Pancreas (tissue), 10 donors: ENCODE results near the gene REEP6. TPM values are rescaled to one million over a fixed set of nuclear protein-coding genes. Genes with fewer than 3 reads are reported as not detected.
A peak's percentile ranks its signal among the peaks of the same experiment; 100 is the strongest.

Experiments
- ATAC-seq, 4 donors: fragments of 200-7000 bp; cut with Tn5 transposase; one replicate each; pipeline versions ENCODE4 v1.8.0 to v1.9.1; 2020; ENCODE audit warnings: mild to moderate bottlenecking in 4 of 4, moderate library complexity in 4 of 4
- DNase-seq, 6 donors: peaks; one replicate each; pipeline ENCODE4 v3.0.0-alpha.2; 2020
- FAIRE-seq: peaks from 2 replicates; lab custom pipeline; 2012; peaks lifted over from hg19 to GRCh38; lab: Jason Lieb, UNC
- H3K27ac ChIP-seq, 4 donors: fragments of 200-600 bp; sonication (generic); 1 replicate in 3 of 4; 2 replicates in 1 of 4; pipeline versions ENCODE4 v1.5.0 to v1.8.0; 2020
- H3K27me3 ChIP-seq, 4 donors: fragments of 200-600 bp; one replicate each; pipeline ENCODE4 v1.8.0; 2021
- H3K36me3 ChIP-seq, 3 donors: fragments of 200-600 bp; sonication (generic) in 1 of 3; one replicate each; pipeline versions ENCODE4 v1.5.0 to v1.8.0; 2020 to 2021
- H3K4me1 ChIP-seq, 3 donors: fragments of 200-600 bp; one replicate each; pipeline ENCODE4 v1.8.0; 2021
- H3K4me3 ChIP-seq, 4 donors: fragments of 200-600 bp; sonication (generic) in 2 of 4; one replicate each; pipeline versions ENCODE4 v1.5.0 to v1.8.0; 2020 to 2021
- H3K9me3 ChIP-seq, 4 donors: fragments of 200-600 bp; one replicate each; pipeline ENCODE4 v1.8.0; 2021
- WGBS, 2 donors: extraction: QIAGEN DNeasy Blood & Tissue Kit; methylation state at CpG; one replicate each; pipeline ENCODE4 v1.1.7; 2013; 5-methylcytosine and 5-hydroxymethylcytosine counted together
- intact Hi-C, 3 donors: fragments of 100-400 bp; cut with DNase I; formaldehyde crosslinking; loops; one replicate each; pipeline versions ENCODE4 v1.11.1 to v1.14.2; 2022
- polyA plus RNA-seq, 2 donors: library from polyadenylated mRNA; stranded (reverse); fragments of 200-250 nt; gene quantifications; one replicate each; pipeline ENCODE4 v1.2.3, GENCODE V29; 2013
- total RNA-seq, 6 donors: library from RNA; stranded (reverse); fragmentation: NEBNext Ultra II Directional in 4 of 6; extraction: Animal tissue kit (Norgen Biotek cat#: 25700) in 4 of 6; gene quantifications; one replicate each; pipeline versions ENCODE4 v1.2.1 to v1.2.4, GENCODE V29; 2021 to 2023
- TF ChIP-seq, protein P1 (sequence below), 4 donors: fragments of 200-600 bp; sonication (generic) in 3 of 4; IDR thresholded peaks; one replicate each; pipeline versions ENCODE4 v1.5.0 to v1.8.0; 2021; ENCODE audit warnings: antibody characterized with exemption in 4 of 4
- donor health status: healthy with polysubstance abuse.
- donor health status: DM: no; HTN: no; CAD: no; lungs with moderate emphysema.
- donor health status: DM: no; HTN: no; CAD: no.
- donor health status: control.
- donor health status: control.
- donor health status: Bipolar disorder and iron deficiency.
- donor health status: DM: yes; HTN: yes; CAD: no.
- donor health status: DM: no; HTN: no; CAD: no.
- donor health status: DM: no; HTN: no; CAD: no.
- donor health status: DM: yes; HTN: yes; CAD: no.

The REEP6 gene
- total and polyA plus RNA-seq, 8 donors: 12.6 to 24.1 (median 16.9) TPM

DNA sequence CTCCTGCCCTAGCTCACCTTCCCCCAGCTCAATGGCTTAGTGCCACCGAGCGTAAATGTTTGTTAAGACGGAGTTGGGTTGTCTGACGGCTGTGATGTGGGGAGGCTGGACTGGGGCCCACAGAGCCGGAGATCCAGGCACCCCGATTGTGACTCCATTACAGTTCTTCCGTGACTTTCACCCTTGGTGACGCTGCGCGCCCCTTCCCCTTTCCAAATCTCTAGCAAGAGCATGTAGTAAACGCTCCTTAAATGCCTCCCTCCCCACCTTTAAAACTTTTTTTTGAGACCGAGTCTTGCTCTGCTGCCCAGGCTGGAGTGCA, 829 bp downstream of the REEP6 start:
- peaks cover 0 to 24% (median 12%) of the 10 kb centered on the region in 3 donors for H3K4me1 ChIP-seq
- H3K9me3 ChIP-seq: no peaks in the 10 kb centered on the region
- peak overlapping the region in 3 of 4 donors; percentile 51 to 66 (median 51) for H3K4me3 ChIP-seq
- H3K27ac ChIP-seq: peak overlapping the region in 2 of 4 donors; percentile 53 to 65
- H3K27me3 ChIP-seq: no peaks in the 10 kb centered on the region
- ATAC-seq (no peak), FAIRE-seq (no peak), DNase-seq (peak in 2 of 6 donors; percentile 52 to 63)
- TF ChIP-seq, protein P1, sequence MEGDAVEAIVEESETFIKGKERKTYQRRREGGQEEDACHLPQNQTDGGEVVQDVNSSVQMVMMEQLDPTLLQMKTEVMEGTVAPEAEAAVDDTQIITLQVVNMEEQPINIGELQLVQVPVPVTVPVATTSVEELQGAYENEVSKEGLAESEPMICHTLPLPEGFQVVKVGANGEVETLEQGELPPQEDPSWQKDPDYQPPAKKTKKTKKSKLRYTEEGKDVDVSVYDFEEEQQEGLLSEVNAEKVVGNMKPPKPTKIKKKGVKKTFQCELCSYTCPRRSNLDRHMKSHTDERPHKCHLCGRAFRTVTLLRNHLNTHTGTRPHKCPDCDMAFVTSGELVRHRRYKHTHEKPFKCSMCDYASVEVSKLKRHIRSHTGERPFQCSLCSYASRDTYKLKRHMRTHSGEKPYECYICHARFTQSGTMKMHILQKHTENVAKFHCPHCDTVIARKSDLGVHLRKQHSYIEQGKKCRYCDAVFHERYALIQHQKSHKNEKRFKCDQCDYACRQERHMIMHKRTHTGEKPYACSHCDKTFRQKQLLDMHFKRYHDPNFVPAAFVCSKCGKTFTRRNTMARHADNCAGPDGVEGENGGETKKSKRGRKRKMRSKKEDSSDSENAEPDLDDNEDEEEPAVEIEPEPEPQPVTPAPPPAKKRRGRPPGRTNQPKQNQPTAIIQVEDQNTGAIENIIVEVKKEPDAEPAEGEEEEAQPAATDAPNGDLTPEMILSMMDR (IDR thresholded peaks at IDR 0.05): no peak
- WGBS, 2 donors: 29 to 36% methylated on average over 12 of the region's 12 CpGs
- intact Hi-C loops: no loop called here
- H3K36me3 ChIP-seq: no peaks in the 10 kb centered on the region

DNA sequence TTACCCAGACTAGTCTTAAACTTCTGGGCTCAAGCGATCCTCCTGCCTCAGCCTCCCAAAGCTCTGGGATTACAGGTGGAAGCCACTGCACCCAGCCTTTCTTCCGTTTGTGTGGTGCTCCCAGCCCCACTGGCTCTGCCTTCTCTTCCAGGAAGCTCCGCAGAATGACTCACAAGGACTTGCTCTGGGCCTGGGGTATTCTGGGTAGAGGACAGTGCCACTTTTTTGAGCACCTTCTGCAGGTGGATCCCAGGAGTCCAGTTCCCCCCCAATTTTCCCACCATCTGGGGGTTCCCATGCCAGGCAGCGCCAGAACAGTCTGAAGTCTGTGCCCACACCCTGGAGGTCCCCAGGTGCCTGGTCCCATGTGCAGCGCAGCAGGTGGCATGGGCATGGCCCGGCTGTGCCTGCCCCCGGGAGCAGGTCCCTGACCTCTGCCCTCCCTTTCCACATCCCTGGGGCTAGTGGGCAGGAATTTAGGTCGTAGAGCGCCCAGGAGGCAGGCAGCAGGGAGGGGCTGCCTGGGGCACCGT, 1.6 kb downstream of the REEP6 start:
- Histone ChIP-seq H3K4me1 (peaks cover 0 to 24% (median 12%) of the 10 kb centered on the region in 3 donors), H3K9me3 (no peaks in the 10 kb centered on the region), H3K36me3 (no peaks in the 10 kb centered on the region), H3K27ac (peak overlapping the region; percentile 11 to 65 (median 43)), H3K27me3 (no peaks in the 10 kb centered on the region), H3K4me3 (peak overlapping the region in 1 of 4 donors; percentile 51)
- TF ChIP-seq, protein P1 (IDR thresholded peaks at IDR 0.05): no peak
- peak in 2 of 4 donors; percentile 22 to 23 for ATAC-seq
- WGBS, 2 donors: 32 to 44% methylated on average over 10 of the region's 10 CpGs
- intact Hi-C loops: no loop called here
- peak in 5 of 6 donors; percentile 53 to 70 (median 63) for DNase-seq
- no peak for FAIRE-seq

DNA sequence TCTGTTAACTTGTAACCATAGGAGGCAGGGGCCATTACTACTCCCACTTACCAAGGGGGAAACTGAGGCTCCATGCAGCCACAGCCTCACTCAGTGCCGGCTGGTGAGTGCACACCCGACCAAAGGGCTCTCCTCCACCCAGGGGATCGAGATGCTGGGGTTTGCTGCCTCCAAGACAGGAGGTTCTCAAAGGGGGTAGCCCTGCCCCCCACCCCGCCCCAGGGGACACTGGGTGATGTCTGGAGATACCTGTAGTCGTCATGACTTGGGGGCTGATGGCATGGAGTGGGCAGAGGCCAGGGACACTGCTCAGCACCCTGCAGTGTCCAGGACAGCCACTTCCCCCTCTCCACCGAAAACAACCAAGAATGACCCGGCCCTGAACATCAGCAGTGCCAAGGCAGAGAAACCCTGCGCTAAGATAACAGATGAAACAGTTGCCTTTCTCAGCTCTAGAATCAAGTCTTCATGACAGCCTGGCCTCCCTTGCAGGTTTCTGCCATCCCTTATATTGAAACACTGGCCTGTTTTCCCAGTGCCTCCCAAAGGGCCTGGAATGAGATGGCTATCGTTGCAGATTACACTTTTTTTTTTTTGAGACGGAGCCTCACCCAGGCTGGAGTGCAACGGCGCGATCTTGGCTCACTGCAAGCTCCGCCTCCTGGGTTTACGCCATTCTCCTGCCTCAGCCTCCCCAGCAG, 3.3 kb downstream of the REEP6 start:
- Histone ChIP-seq H3K4me1 (peaks cover 0 to 24% (median 12%) of the 10 kb centered on the region in 3 donors), H3K4me3 (no peak overlapping the region), H3K27me3 (no peaks in the 10 kb centered on the region), H3K9me3 (no peaks in the 10 kb centered on the region), H3K27ac (no peak overlapping the region), H3K36me3 (no peaks in the 10 kb centered on the region)
- no peak for DNase-seq
- no peak for FAIRE-seq
- TF ChIP-seq, protein P1 (IDR thresholded peaks at IDR 0.05): no peak
- 78% methylated on average over 15 of the region's 15 CpGs for WGBS, 2 donors
- intact Hi-C loops: no loop called here
- ATAC-seq: no peak

DNA sequence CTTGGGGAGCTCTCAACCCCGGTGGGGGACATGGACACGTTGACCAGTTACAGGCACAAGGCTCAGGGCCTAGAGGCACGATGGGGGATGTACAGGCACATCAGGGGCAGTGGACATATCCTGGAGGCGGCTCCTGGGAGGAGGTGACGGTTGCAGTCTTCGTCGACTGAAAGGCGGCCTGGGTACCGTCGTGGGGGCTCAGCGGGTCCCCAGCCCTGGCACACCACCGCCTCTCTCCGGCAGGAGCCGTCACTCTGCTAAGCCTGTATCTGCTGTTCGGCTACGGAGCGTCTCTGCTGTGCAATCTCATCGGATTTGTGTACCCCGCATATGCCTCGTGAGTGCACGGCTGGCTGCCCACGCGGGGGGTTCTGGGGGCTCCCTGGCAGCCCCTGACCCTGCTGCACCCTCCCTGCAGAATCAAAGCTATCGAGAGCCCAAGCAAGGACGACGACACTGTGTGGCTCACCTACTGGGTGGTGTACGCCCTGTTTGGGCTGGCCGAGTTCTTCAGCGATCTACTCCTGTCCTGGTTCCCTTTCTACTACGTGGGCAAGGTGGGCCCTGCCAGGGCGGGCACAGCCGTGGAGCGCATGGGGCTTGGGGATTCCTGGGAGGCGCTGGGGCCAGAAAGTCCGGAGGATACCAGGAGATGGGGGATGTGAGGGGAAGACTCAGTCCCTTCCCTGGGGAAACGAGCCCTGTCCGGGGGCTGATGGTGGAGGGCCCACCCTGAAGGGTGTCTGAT, 4.2 kb downstream of the REEP6 start:
- ATAC-seq (no peak), DNase-seq (no peak), FAIRE-seq (no peak)
- H3K27ac ChIP-seq: no peak overlapping the region
- intact Hi-C loops: no loop called here
- H3K4me1 ChIP-seq: peaks cover 0 to 19% (median 7%) of the 10 kb centered on the region in 3 donors
- WGBS, 2 donors: 88 to 90% methylated on average over 37 of the region's 37 CpGs
- H3K27me3 ChIP-seq: no peaks in the 10 kb centered on the region
- no peak overlapping the region for H3K4me3 ChIP-seq
- TF ChIP-seq, protein P1 (IDR thresholded peaks at IDR 0.05): no peak
- no peaks in the 10 kb centered on the region for H3K9me3 ChIP-seq
- no peaks in the 10 kb centered on the region for H3K36me3 ChIP-seq
